22Rv1 (cell line): ENCODE results near the gene ZNF318.
"Not testable (repeated sequence)": the region's sequence is repeated elsewhere in the genome, so short reads cannot be mapped to it uniquely, and the experiment has no call there.

Source experiments
- H3K27ac ChIP-seq: fragments of 450-650 bp; 2 replicates; pipeline ENCODE4 v1.5.1; 2017
- CTCF ChIP-seq: fragments of 450-650 bp; IDR thresholded peaks from 2 replicates; pipeline ENCODE4 v1.5.1; 2017; ENCODE audit warnings: mild to moderate bottlenecking
- ZFX ChIP-seq: fragments of 450-650 bp; IDR thresholded peaks from 2 replicates; pipeline ENCODE4 v1.6.1; 2017; ENCODE audit warnings: antibody characterized with exemption, borderline replicate concordance

ZNF318 gene

GRCh38 chr6:43308990-43309477, 60.4 kb downstream of the ZNF318 start:
- no peak overlapping the region for H3K27ac ChIP-seq
- TF ChIP-seq ZFX: no peak
- no peak for TF ChIP-seq CTCF

GRCh38 chr6:43308101-43308989, 61.1 kb downstream of the ZNF318 start, which contains the start of gene CRIP3:
CRIP3 (minus strand) TSS chr6:43308826; CDS start chr6:43308792, 34 bp downstream.
- H3K27ac ChIP-seq: no peak within 1 kb of the TSS
- TF ChIP-seq CTCF (peak; percentile 27; the same call in 1 of the 2 replicates), ZFX (no peak)

GRCh38 chr6:43307451-43308100, 61.9 kb downstream of the ZNF318 start:
- TF ChIP-seq ZFX (no peak), CTCF (no peak)

GRCh38 chr6:43306086-43306485, 63.4 kb downstream of the ZNF318 start:
- no peak overlapping the region for H3K27ac ChIP-seq
- no peak for TF ChIP-seq CTCF
- no peak for TF ChIP-seq ZFX

More at GRCh38 chr6:43307451-43308100, 61.9 kb downstream of the ZNF318 start:
- no peak overlapping the region for H3K27ac ChIP-seq

- TF ChIP-seq CTCF: no peak
Observed at GRCh38 chr6:43304882-43305281, 64.6 kb downstream of the ZNF318 start.

GRCh38 chr6:43304361-43304760, 65.1 kb downstream of the ZNF318 start:
- TF ChIP-seq ZFX: no peak
- no peak for TF ChIP-seq CTCF

More at GRCh38 chr6:43304882-43305281, 64.6 kb downstream of the ZNF318 start:
- H3K27ac ChIP-seq: no peak overlapping the region

GRCh38 chr6:43303751-43304331, 65.6 kb downstream of the ZNF318 start:
- TF ChIP-seq ZFX (no peak), CTCF (no peak)
- no peak overlapping the region for H3K27ac ChIP-seq

More at GRCh38 chr6:43304361-43304760, 65.1 kb downstream of the ZNF318 start:
- no peak overlapping the region for H3K27ac ChIP-seq

GRCh38 chr6:43303006-43303405, 66.4 kb downstream of the ZNF318 start:
- H3K27ac ChIP-seq: not testable (repeated sequence)
